ENCODE data around the gene WDFY4.

WDFY4 gene

GRCh38 chr10:48807791-48808470 lies 123.3 kb downstream of the WDFY4 start:
- in situ Hi-C loops (cut with MboI; ENCODE audit: low sequenced_read_pairs), result no loop called here

GRCh38 chr10:48809261-48809660 lies 124.6 kb downstream of the WDFY4 start:
- in situ Hi-C loops (cut with MboI; ENCODE audit: low sequenced_read_pairs), result no loop called here

- in situ Hi-C loops (cut with MboI; ENCODE audit: low sequenced_read_pairs), result no loop called here
These were observed 126.8 kb downstream of the WDFY4 start for GRCh38 chr10:48811461-48811860.

GRCh38 chr10:48811917-48812316 lies 127.2 kb downstream of the WDFY4 start:
- in situ Hi-C loops (cut with MboI; ENCODE audit: low sequenced_read_pairs), result no loop called here

- in situ Hi-C loops (cut with MboI; ENCODE audit: low sequenced_read_pairs), result no loop called here
These were observed 128.6 kb downstream of the WDFY4 start for GRCh38 chr10:48813291-48813690.

GRCh38 chr10:48813825-48814224 lies 129.2 kb downstream of the WDFY4 start:
- in situ Hi-C loops (cut with MboI; ENCODE audit: low sequenced_read_pairs), result no loop called here

GRCh38 chr10:48814933-48815332 lies 130.3 kb downstream of the WDFY4 start:
- in situ Hi-C loops (cut with MboI; ENCODE audit: low sequenced_read_pairs), result no loop called here

GRCh38 chr10:48817141-48817540 lies 132.5 kb downstream of the WDFY4 start:
- in situ Hi-C loops (cut with MboI; ENCODE audit: low sequenced_read_pairs), result no loop called here

- in situ Hi-C loops (cut with MboI; ENCODE audit: low sequenced_read_pairs), result no loop called here
These were observed 133.4 kb downstream of the WDFY4 start for GRCh38 chr10:48818081-48818480.

- in situ Hi-C loops (cut with MboI; ENCODE audit: low sequenced_read_pairs), result no loop called here
These were observed 134.3 kb downstream of the WDFY4 start for GRCh38 chr10:48818861-48819520.

- in situ Hi-C loops (cut with MboI; ENCODE audit: low sequenced_read_pairs), result no loop called here
These were observed 135.1 kb downstream of the WDFY4 start for GRCh38 chr10:48819783-48820182.

GRCh38 chr10:48820231-48820630 lies 135.6 kb downstream of the WDFY4 start:
- in situ Hi-C loops (cut with MboI; ENCODE audit: low sequenced_read_pairs), result no loop called here

GRCh38 chr10:48820699-48821098 lies 136.0 kb downstream of the WDFY4 start:
- in situ Hi-C loops (cut with MboI; ENCODE audit: low sequenced_read_pairs), result no loop called here

- in situ Hi-C loops (cut with MboI; ENCODE audit: low sequenced_read_pairs), result no loop called here
These were observed 136.4 kb downstream of the WDFY4 start for GRCh38 chr10:48821111-48821510.

GRCh38 chr10:48821692-48822091 lies 137.0 kb downstream of the WDFY4 start:
- in situ Hi-C loops (cut with MboI; ENCODE audit: low sequenced_read_pairs), result no loop called here

- in situ Hi-C loops (cut with MboI; ENCODE audit: low sequenced_read_pairs), result no loop called here
These were observed 149.0 kb downstream of the WDFY4 start for GRCh38 chr10:48833674-48834073.

GRCh38 chr10:48834189-48834965 lies 149.7 kb downstream of the WDFY4 start:
- in situ Hi-C loops (cut with MboI; ENCODE audit: low sequenced_read_pairs), result no loop called here

GRCh38 chr10:48835781-48836180 lies 151.1 kb downstream of the WDFY4 start:
- in situ Hi-C loops (cut with MboI; ENCODE audit: low sequenced_read_pairs), result no loop called here

- in situ Hi-C loops (cut with MboI; ENCODE audit: low sequenced_read_pairs), result no loop called here
These were observed 151.9 kb downstream of the WDFY4 start for GRCh38 chr10:48836605-48837004.

- in situ Hi-C loops (cut with MboI; ENCODE audit: low sequenced_read_pairs), result no loop called here
These were observed 154.2 kb downstream of the WDFY4 start for GRCh38 chr10:48838834-48839233.

GRCh38 chr10:48839809-48840679 lies 155.4 kb downstream of the WDFY4 start:
- in situ Hi-C loops (cut with MboI; ENCODE audit: low sequenced_read_pairs), result no loop called here
